Measurements from ENCODE around the gene KSR1. TPM values are rescaled to one million over a fixed set of nuclear protein-coding genes. Genes with fewer than 3 reads are reported as not detected.

The KSR1 gene
- total RNA-seq, 4 donors from 2014 or later: 10.4 to 17.7 (median 13.2) TPM

DNA sequence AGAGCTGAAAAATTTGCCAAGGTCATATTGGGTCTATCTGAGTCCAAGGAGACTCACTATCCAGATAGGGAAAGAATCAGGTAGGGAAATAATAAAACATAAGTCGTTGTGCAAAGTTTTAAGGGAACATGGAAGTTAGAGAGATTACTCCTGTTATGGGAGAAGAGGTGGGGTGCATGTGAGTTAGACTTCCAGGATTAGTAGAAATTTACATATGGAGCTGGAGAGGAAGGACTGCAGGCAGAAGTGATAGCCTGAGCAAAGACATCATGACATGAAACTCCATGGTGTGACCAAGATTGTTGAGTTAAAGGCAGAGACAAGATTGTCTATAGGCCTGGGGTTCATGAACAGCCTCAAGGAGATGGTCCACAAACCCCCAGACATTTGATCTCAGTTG, 5.8 kb upstream of the KSR1 start:
- H3K4me3 ChIP-seq: no peak overlapping the region
- in situ Hi-C loops (cut with MboI; ENCODE audit: low sequenced_read_pairs in 4 of 4) (loop anchor here in 3 of 4 donors (10.0 to 25.0 kb wide), 2 partner anchors 88 to 144 kb away; no protein-coding TSS in a partner anchor), intact Hi-C loops (cut with DNase I; ENCODE audit: low total_unique reads) (loop anchor here (10.0 kb wide), 1 partner anchor 114 kb away; no protein-coding TSS in a partner anchor)
- ATAC-seq (no peak), DNase-seq (no peak)
- H3K36me3 ChIP-seq: no peaks in the 10 kb centered on the region
- H3K4me1 ChIP-seq: no peaks in the 10 kb centered on the region
- no peak overlapping the region for H3K27ac ChIP-seq
- TF ChIP-seq CTCF (IDR thresholded peaks at IDR 0.05 in 4 of 5, conservative IDR thresholded peaks at IDR 0.05 in 1 of 5) (no peak), POLR2A (IDR thresholded peaks at IDR 0.05) (no peak)
- no peaks in the 10 kb centered on the region for H3K9me3 ChIP-seq
- no peaks in the 10 kb centered on the region for H3K27me3 ChIP-seq

- ATAC-seq (no peak), DNase-seq (no peak)
- no peak for TF ChIP-seq POLR2A (IDR thresholded peaks at IDR 0.05)
- TF ChIP-seq CTCF (IDR thresholded peaks at IDR 0.05 in 4 of 5, conservative IDR thresholded peaks at IDR 0.05 in 1 of 5): no peak
- H3K4me3 ChIP-seq: no peak overlapping the region
- in situ Hi-C loops (cut with MboI; ENCODE audit: low sequenced_read_pairs in 4 of 4): loop anchor here in 3 of 4 donors (10.0 to 25.0 kb wide), 2 partner anchors 90 to 143 kb away; no protein-coding TSS in a partner anchor
- H3K4me1 ChIP-seq: peaks cover 0 to 2% of the 10 kb centered on the region in 2 donors
- no peaks in the 10 kb centered on the region for H3K9me3 ChIP-seq
- intact Hi-C loops (cut with DNase I; ENCODE audit: low total_unique reads): loop anchor here (10.0 kb wide), 1 partner anchor 113 kb away; no protein-coding TSS in a partner anchor
- H3K27ac ChIP-seq: no peak overlapping the region
- H3K36me3 ChIP-seq: no peaks in the 10 kb centered on the region
- H3K27me3 ChIP-seq: no peaks in the 10 kb centered on the region
Observed at GRCh38 chr17:27451906-27452305, 4.3 kb upstream of the KSR1 start.

GRCh38 chr17:27452828-27453227, 3.4 kb upstream of the KSR1 start:
- no peak overlapping the region for H3K27ac ChIP-seq

DNA sequence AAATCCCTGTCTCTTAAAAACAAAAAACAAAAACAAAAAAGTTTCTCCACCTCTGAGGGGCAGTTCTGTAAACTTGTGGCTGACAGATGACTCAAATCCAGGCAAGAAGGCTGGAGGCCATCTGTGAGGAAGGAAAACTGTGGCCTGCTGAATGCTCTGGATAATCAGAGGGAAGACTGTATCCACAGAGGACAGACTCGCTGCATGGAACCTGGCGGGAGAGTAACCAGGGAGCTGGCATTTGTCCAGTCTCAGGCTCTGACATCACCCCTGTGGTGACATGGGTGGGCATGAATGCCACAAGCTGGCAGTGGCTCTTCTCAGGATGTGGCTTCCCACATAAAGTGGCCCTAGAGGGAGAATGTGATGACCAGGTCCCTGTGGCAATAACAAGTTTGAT, 2.8 kb upstream of the KSR1 start:
- Histone ChIP-seq H3K9me3 (no peaks in the 10 kb centered on the region), H3K4me1 (peaks cover 4 to 10% of the 10 kb centered on the region in 2 donors), H3K36me3 (no peaks in the 10 kb centered on the region), H3K27me3 (no peaks in the 10 kb centered on the region), H3K27ac (no peak overlapping the region), H3K4me3 (no peak overlapping the region)
- DNase-seq (no peak), ATAC-seq (no peak)
- TF ChIP-seq POLR2A (IDR thresholded peaks at IDR 0.05): no peak
- no peak for TF ChIP-seq CTCF (IDR thresholded peaks at IDR 0.05 in 4 of 5, conservative IDR thresholded peaks at IDR 0.05 in 1 of 5)
- intact Hi-C loops (cut with DNase I; ENCODE audit: low total_unique reads): loop anchor here (10.0 kb wide), 1 partner anchor 111 kb away; no protein-coding TSS in a partner anchor
- in situ Hi-C loops (cut with MboI; ENCODE audit: low sequenced_read_pairs in 4 of 4): loop anchor here in 3 of 4 donors (10.0 to 25.0 kb wide), 2 partner anchors 91 to 141 kb away; no protein-coding TSS in a partner anchor

More at GRCh38 chr17:27452828-27453227, 3.4 kb upstream of the KSR1 start:
- Histone ChIP-seq H3K36me3 (no peaks in the 10 kb centered on the region), H3K4me3 (no peak overlapping the region), H3K4me1 (peaks cover 2 to 10% of the 10 kb centered on the region in 2 donors), H3K27me3 (no peaks in the 10 kb centered on the region), H3K9me3 (no peaks in the 10 kb centered on the region)
- in situ Hi-C loops (cut with MboI; ENCODE audit: low sequenced_read_pairs in 4 of 4) (loop anchor here in 3 of 4 donors (10.0 to 25.0 kb wide), 2 partner anchors 91 to 142 kb away; no protein-coding TSS in a partner anchor), intact Hi-C loops (cut with DNase I; ENCODE audit: low total_unique reads) (loop anchor here (10.0 kb wide), 1 partner anchor 112 kb away; no protein-coding TSS in a partner anchor)
- ATAC-seq (no peak), DNase-seq (no peak)
- no peak for TF ChIP-seq CTCF (IDR thresholded peaks at IDR 0.05 in 4 of 5, conservative IDR thresholded peaks at IDR 0.05 in 1 of 5)
- no peak for TF ChIP-seq POLR2A (IDR thresholded peaks at IDR 0.05)

Measured in gastrocnemius medialis (tissue), 4 donors.